GM21529 (cell line): ENCODE data around the gene ARHGAP6.
A peak's percentile ranks its signal among the peaks of the same experiment; 100 is the strongest.
"Not testable (repeated sequence)": the region's sequence is repeated elsewhere in the genome, so short reads cannot be mapped to it uniquely, and the experiment has no call there.

Experiments
- ATAC-seq: cut with Tn5 transposase; IDR thresholded peaks from one replicate; pipeline ENCODE4 v1.9.1; 2021; ENCODE audit not compliant: unreplicated experiment

ARHGAP6 gene

GRCh38 chrX:11124112-11124511 is 541.6 kb downstream of the ARHGAP6 start:
- ATAC-seq, result no peak

- not testable (repeated sequence) for ATAC-seq
Observed at GRCh38 chrX:11123087-11123486, 542.6 kb downstream of the ARHGAP6 start.

GRCh38 chrX:11119313-11119943 is 546.3 kb downstream of the ARHGAP6 start:
- no peak for ATAC-seq

GRCh38 chrX:11117745-11118144 is 548.0 kb downstream of the ARHGAP6 start:
- no peak for ATAC-seq

- ATAC-seq, result no peak
Observed at GRCh38 chrX:11113731-11114130, 552.0 kb downstream of the ARHGAP6 start.

GRCh38 chrX:11111947-11112346 is 553.8 kb downstream of the ARHGAP6 start:
- no peak for ATAC-seq

- peak; percentile 92 for ATAC-seq
Observed at GRCh38 chrX:11111037-11111851, 554.5 kb downstream of the ARHGAP6 start, which contains the start of gene HCCS. Gene HCCS, plus strand, starts transcription at chrX:11111332. Its CDS starts 729 bp downstream, at chrX:11112061.

- no peak for ATAC-seq
Observed at GRCh38 chrX:11109968-11110367, 555.8 kb downstream of the ARHGAP6 start.

- no peak for ATAC-seq
Observed at GRCh38 chrX:11108253-11108941, 557.3 kb downstream of the ARHGAP6 start.

GRCh38 chrX:11105080-11105479 is 560.6 kb downstream of the ARHGAP6 start:
- ATAC-seq, result no peak

- ATAC-seq, result no peak
Observed at GRCh38 chrX:11103751-11104150, 562.0 kb downstream of the ARHGAP6 start.

GRCh38 chrX:11103006-11103405 is 562.7 kb downstream of the ARHGAP6 start:
- ATAC-seq, result peak; percentile 67

- ATAC-seq, result no peak
Observed at GRCh38 chrX:11100281-11101035, 565.3 kb downstream of the ARHGAP6 start.

- ATAC-seq, result no peak
Observed at GRCh38 chrX:11099465-11099864, 566.3 kb downstream of the ARHGAP6 start.

- ATAC-seq, result no peak
Observed at GRCh38 chrX:11097933-11098332, 567.8 kb downstream of the ARHGAP6 start.

- no peak for ATAC-seq
Observed at GRCh38 chrX:11089802-11090201, 575.9 kb downstream of the ARHGAP6 start.
